Measurements from ENCODE around the gene HNRNPL.

- TF ChIP-seq CTCF (IDR thresholded peaks at IDR 0.05) (no peak), POLR2AphosphoS5 (IDR thresholded peaks at IDR 0.05) (no peak), POLR2A (IDR thresholded peaks at IDR 0.05) (no peak), EP300 (IDR thresholded peaks at IDR 0.05) (no peak)
Measured at GRCh38 chr19:38880076-38880881, 30.5 kb upstream of the HNRNPL start.
